Common myeloid progenitor, CD34-positive (primary cell): ENCODE data around the gene SLC37A3.

ENCODE experiments used
- CTCF ChIA-PET: fragments of 350-600 bp; sonication (Branson Sonifier 250); formaldehyde crosslinking; loops from one replicate; lab custom pipeline; 2021; ENCODE audit warnings: antibody characterized with exemption; lab: Charles Lee
- POLR2A ChIA-PET: fragments of 350-600 bp; sonication (Branson Sonifier 250); formaldehyde crosslinking; loops from one replicate; lab custom pipeline; 2021; ENCODE audit warnings: antibody characterized with exemption; lab: Charles Lee
- DNase-seq, 3 donors: peaks; one replicate each; pipeline versions ENCODE4 v3.0.0 to v3.0.0-alpha.2; 2013
- H3K27ac ChIP-seq, 2 experiments: 1 replicate in 1 of 2; 2 replicates in 1 of 2; pipeline ENCODE4 v1.7.0; 2013; ENCODE audit warnings: inconsistent platforms in 2 of 2, low read length in 2 of 2, mild to moderate bottlenecking in 2 of 2, low read depth in 1 of 2, moderate library complexity in 1 of 2; ENCODE audit not compliant: severe bottlenecking in 2 of 2, insufficient read depth in 1 of 2, poor library complexity in 1 of 2
- H3K27me3 ChIP-seq, 5 experiments: replicated peaks in 2 of 5; 1 replicate in 3 of 5; 2 replicates in 2 of 5; pipeline versions ENCODE4 v1.6.1 to v1.7.0; 2013; ENCODE audit warnings: low read length in 4 of 5, mild to moderate bottlenecking in 2 of 5, moderate library complexity in 2 of 5, inconsistent platforms in 1 of 5; ENCODE audit not compliant: insufficient read depth in 5 of 5, control insufficient read depth in 4 of 5
- H3K36me3 ChIP-seq, 4 experiments: 1 replicate in 2 of 4; 2 replicates in 2 of 4; pipeline versions ENCODE4 v1.6.1 to v1.7.0; 2013; ENCODE audit warnings: low read length in 3 of 4, control low read depth in 1 of 4, mild to moderate bottlenecking in 1 of 4; ENCODE audit not compliant: control insufficient read depth in 4 of 4, insufficient read depth in 4 of 4
- H3K4me1 ChIP-seq, 4 experiments: 1 replicate in 3 of 4; 2 replicates in 1 of 4; pipeline versions ENCODE4 v1.6.1 to v1.7.1; 2013; ENCODE audit warnings: low read length in 3 of 4, mild to moderate bottlenecking in 3 of 4, control low read depth in 1 of 4, inconsistent platforms in 1 of 4, moderate library complexity in 1 of 4; ENCODE audit not compliant: control insufficient read depth in 4 of 4, insufficient read depth in 4 of 4; ENCODE audit errors: control extremely low read depth in 1 of 4
- H3K4me3 ChIP-seq, 7 experiments: 1 replicate in 4 of 7; 2 replicates in 3 of 7; pipeline versions ENCODE4 v1.5.1 to v1.7.0; 2013; ENCODE audit warnings: mild to moderate bottlenecking in 7 of 7, low read length in 6 of 7, moderate library complexity in 6 of 7, inconsistent platforms in 2 of 7, low read depth in 2 of 7, control low read depth in 1 of 7; ENCODE audit not compliant: insufficient read depth in 4 of 7, control insufficient read depth in 1 of 7; ENCODE audit errors: extremely low read depth in 1 of 7
- H3K9me3 ChIP-seq, 5 experiments: 1 replicate in 4 of 5; 2 replicates in 1 of 5; pipeline versions ENCODE4 v1.6.1 to v1.7.1; 2013; ENCODE audit warnings: low read length in 4 of 5, mild to moderate bottlenecking in 2 of 5, inconsistent platforms in 1 of 5, low read depth in 1 of 5, moderate library complexity in 1 of 5; ENCODE audit not compliant: control insufficient read depth in 4 of 5, insufficient read depth in 2 of 5; ENCODE audit errors: control extremely low read depth in 1 of 5
- WGBS: methylation state at CpG from one replicate; pipeline ENCODE4 v1.1.5; 2013; ENCODE audit not compliant: insufficient coverage; 5-methylcytosine and 5-hydroxymethylcytosine counted together

The SLC37A3 gene

DNA sequence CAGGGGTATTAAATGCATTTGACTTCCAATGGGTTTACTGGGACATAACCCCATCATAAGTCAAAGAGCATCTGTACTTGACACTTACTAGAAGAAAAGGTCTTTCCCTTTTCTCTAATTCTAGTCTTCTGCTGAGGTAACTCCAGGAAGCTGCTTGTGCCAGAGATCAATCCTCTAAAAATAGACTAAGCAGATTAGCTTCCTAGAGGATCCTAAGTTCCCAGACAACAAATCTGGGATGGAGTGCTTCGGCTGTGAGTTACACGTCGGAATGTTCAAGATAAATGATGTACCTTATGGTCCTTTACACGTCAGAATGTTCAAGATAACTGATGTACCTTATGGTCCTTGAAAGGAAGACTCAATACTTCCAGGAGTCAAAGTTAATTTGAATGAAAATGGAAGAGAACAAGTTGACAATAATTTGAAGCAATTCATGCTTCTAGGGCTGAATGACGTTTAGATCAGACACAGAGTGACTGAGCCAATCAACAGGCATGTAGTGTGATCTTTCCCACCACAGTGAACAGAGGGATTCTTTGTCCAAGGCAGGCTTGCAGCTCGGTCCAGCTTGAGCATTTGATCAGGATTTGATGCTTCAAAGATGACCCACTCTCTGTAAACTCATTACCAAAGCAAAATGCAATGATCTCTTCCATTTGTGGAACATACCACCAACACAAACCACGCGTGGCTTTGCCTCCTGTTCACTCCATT is 63.8 kb downstream of the SLC37A3 start:
- Histone ChIP-seq H3K27ac (no peak overlapping the region), H3K9me3 (no peaks in the 10 kb centered on the region), H3K4me1 (no peaks in the 10 kb centered on the region), H3K36me3 (peaks cover 7 to 35% (median 12%) of the 10 kb centered on the region in 4 experiments), H3K27me3 (no peaks in the 10 kb centered on the region), H3K4me3 (no peak overlapping the region)
- 97% methylated on average over 8 of the region's 8 CpGs for WGBS
- DNase-seq = no peak
- ChIA-PET CTCF (no interaction called here), POLR2A (no interaction called here)

DNA sequence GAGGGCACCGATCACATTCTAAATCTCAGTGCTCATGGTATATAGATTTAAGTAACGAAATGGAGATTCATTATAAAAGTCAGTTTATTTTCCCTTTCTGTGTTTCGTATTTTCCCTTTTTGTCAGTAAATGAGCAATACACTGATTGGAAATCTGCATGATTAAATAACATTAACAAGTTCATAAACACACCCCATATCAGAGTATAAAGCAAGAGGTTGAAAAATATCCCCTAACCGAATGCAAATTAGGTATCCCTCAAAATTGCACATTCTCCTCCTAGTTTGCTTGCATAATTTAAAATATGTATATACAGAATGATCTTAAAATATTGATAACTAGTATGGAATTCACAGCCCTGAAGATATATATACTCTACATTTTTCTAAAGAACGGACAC is 64.6 kb downstream of the SLC37A3 start:
- Histone ChIP-seq H3K9me3 (no peaks in the 10 kb centered on the region), H3K36me3 (peaks cover 7 to 33% (median 12%) of the 10 kb centered on the region in 4 experiments), H3K27ac (no peak overlapping the region), H3K27me3 (no peaks in the 10 kb centered on the region), H3K4me1 (no peaks in the 10 kb centered on the region), H3K4me3 (no peak overlapping the region)
- CTCF ChIA-PET = no interaction called here
- POLR2A ChIA-PET = no interaction called here
- DNase-seq = no peak
- WGBS = no CpG with 5 or more reads among the region's 5 CpGs

DNA sequence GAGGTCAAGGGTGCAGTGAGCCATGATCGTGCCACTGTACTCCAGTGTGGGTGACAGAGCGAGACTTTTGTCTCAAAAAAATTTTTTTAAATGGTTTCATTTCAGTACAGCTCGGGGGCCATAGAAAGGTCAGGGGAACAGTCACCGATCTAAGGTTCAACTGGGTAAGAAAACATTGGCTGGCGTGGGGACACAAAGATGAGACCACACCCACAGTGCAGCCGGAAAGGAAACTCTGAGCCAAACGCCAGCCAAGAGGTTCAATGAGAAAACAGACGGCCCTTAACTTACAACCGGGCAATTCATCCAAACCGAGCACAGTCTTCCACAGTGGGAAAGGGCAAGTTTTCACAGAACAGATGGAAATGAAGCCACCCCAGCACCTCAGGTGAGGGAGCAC is 65.1 kb downstream of the SLC37A3 start:
- CTCF ChIA-PET = no interaction called here
- Histone ChIP-seq H3K27ac (no peak overlapping the region), H3K36me3 (peaks cover 7 to 33% (median 12%) of the 10 kb centered on the region in 4 experiments), H3K4me1 (no peaks in the 10 kb centered on the region), H3K9me3 (no peaks in the 10 kb centered on the region), H3K4me3 (no peak overlapping the region), H3K27me3 (no peaks in the 10 kb centered on the region)
- DNase-seq = no peak
- 97% methylated on average over 10 of the region's 10 CpGs for WGBS
- POLR2A ChIA-PET = no interaction called here

DNA sequence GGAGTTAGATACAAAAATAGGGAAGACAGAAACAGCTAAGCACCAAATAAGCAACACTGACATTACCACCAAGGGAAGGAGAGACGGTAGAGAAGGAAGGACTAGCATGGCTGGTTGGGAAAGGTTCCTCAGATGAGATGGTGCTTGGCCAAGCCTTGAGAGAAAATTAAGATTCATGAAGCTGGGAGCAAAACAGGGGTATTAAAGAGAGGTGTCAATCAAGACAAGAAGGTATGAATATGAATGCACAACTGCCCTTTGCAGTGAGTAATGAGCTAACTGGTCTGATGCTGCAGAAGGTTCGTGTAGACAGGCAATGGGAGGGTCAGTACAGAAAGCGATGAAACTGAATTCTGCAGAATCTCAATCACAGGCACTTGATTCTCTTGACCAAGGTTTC is 67.7 kb downstream of the SLC37A3 start:
- no peak for DNase-seq
- Histone ChIP-seq H3K27ac (no peak overlapping the region), H3K27me3 (no peaks in the 10 kb centered on the region), H3K4me3 (no peak overlapping the region), H3K4me1 (no peaks in the 10 kb centered on the region), H3K36me3 (peaks cover 5 to 26% (median 7%) of the 10 kb centered on the region in 4 experiments), H3K9me3 (no peaks in the 10 kb centered on the region)
- CTCF ChIA-PET = interaction anchor here (0.8 to 1.2 kb wide), 4 partner anchors 12 to 725 kb away, joined by 3 to 4 read pairs (median 3); no protein-coding TSS in a partner anchor
- 90% methylated on average over 3 of the region's 3 CpGs for WGBS
- POLR2A ChIA-PET = no interaction called here

- Histone ChIP-seq H3K27ac (no peak overlapping the region), H3K36me3 (peaks cover 4 to 21% (median 7%) of the 10 kb centered on the region in 4 experiments), H3K27me3 (no peaks in the 10 kb centered on the region), H3K4me3 (no peak overlapping the region), H3K9me3 (no peaks in the 10 kb centered on the region), H3K4me1 (no peaks in the 10 kb centered on the region)
- no peak for DNase-seq
- CTCF ChIA-PET = interaction anchor here (0.8 to 0.9 kb wide), 2 partner anchors 11 to 725 kb away, joined by 3 read pairs; no protein-coding TSS in a partner anchor
- POLR2A ChIA-PET = no interaction called here
- 100% methylated on average over 6 of the region's 13 CpGs for WGBS
Measured at GRCh38 chr7:140330128-140330527, 68.2 kb downstream of the SLC37A3 start.

- no peaks in the 10 kb centered on the region for H3K36me3 ChIP-seq
- no CpG with 5 or more reads among the region's 7 CpGs for WGBS
- H3K4me3 ChIP-seq = no peak overlapping the region
- no peak overlapping the region for H3K27ac ChIP-seq
- no peaks in the 10 kb centered on the region for H3K4me1 ChIP-seq
- H3K27me3 ChIP-seq = no peaks in the 10 kb centered on the region
- POLR2A ChIA-PET = no interaction called here
- no peak for DNase-seq
- no peaks in the 10 kb centered on the region for H3K9me3 ChIP-seq
- CTCF ChIA-PET = interaction anchor here (0.6 to 2.3 kb wide), 8 partner anchors 9 to 1161 kb away, joined by 3 to 9 read pairs (median 4); no protein-coding TSS in a partner anchor
Measured at GRCh38 chr7:140327261-140327661, 71.1 kb downstream of the SLC37A3 start.
